ENCODE results near the gene STEAP3. TPM values are rescaled to one million over a fixed set of nuclear protein-coding genes. Genes with fewer than 3 reads are reported as not detected.

The STEAP3 gene
- total RNA-seq, 2 donors from 2014 or later, result 0.17 TPM; not detected in 1

- H3K4me3 Mint-ChIP-seq, result no peak overlapping the region
- no peak overlapping the region for H3K27ac Mint-ChIP-seq
- no peaks in the 10 kb centered on the region for H3K27me3 Mint-ChIP-seq (ENCODE audit: low read depth)
- ATAC-seq (replicated peaks in 1 of 2), result peak in 1 of 2 donors; percentile 17
- no peaks in the 10 kb centered on the region for H3K36me3 Mint-ChIP-seq (ENCODE audit: insufficient read depth in 2 of 2)
- no peaks in the 10 kb centered on the region for H3K9me3 Mint-ChIP-seq
- peaks cover 3% of the 10 kb centered on the region for H3K4me1 Mint-ChIP-seq (ENCODE audit: low read depth)
- DNase-seq, result no peak
Observed at GRCh38 chr2:119293254-119293653, 69.6 kb downstream of the STEAP3 start.

DNA sequence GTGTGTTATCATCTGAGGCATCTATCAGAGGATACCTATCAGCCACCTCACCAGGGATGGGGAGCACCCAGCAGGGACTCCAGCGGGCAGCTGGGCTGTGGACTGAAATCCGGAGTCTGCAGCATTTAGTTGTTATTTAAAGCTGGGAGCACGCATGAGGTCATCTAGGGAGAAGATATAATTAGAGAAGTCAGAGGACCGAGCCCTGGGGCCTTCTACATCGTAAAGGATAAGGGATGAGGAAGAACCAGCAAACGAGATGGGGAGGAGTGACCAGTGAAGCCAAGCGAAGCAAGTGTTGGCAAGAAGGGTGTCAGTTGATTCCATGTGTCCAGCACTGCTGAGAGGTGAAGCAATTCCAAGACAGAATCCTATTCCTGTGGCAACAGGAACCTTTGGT lies 70.3 kb downstream of the STEAP3 start:
- no peak overlapping the region for H3K27ac Mint-ChIP-seq
- no peaks in the 10 kb centered on the region for H3K27me3 Mint-ChIP-seq (ENCODE audit: low read depth)
- H3K36me3 Mint-ChIP-seq (ENCODE audit: insufficient read depth in 2 of 2), result no peaks in the 10 kb centered on the region
- DNase-seq, result no peak
- no peak for ATAC-seq (replicated peaks in 1 of 2)
- H3K9me3 Mint-ChIP-seq, result no peaks in the 10 kb centered on the region
- peaks cover 3% of the 10 kb centered on the region for H3K4me1 Mint-ChIP-seq (ENCODE audit: low read depth)
- no peak overlapping the region for H3K4me3 Mint-ChIP-seq

- ATAC-seq (replicated peaks in 1 of 2) (no peak), DNase-seq (no peak)
- Mint-ChIP-seq H3K9me3 (no peaks in the 10 kb centered on the region), H3K27ac (no peak overlapping the region), H3K27me3 (ENCODE audit: low read depth) (no peaks in the 10 kb centered on the region), H3K36me3 (ENCODE audit: insufficient read depth in 2 of 2) (no peaks in the 10 kb centered on the region), H3K4me1 (ENCODE audit: low read depth) (peaks cover 3% of the 10 kb centered on the region), H3K4me3 (no peak overlapping the region)
Observed at GRCh38 chr2:119294671-119295070, 71.0 kb downstream of the STEAP3 start.

- Mint-ChIP-seq H3K27me3 (ENCODE audit: low read depth) (no peaks in the 10 kb centered on the region), H3K36me3 (ENCODE audit: insufficient read depth in 2 of 2) (peaks cover 0 to 2% of the 10 kb centered on the region in 2 donors), H3K4me3 (no peak overlapping the region), H3K4me1 (ENCODE audit: low read depth) (peaks cover 3% of the 10 kb centered on the region), H3K9me3 (no peaks in the 10 kb centered on the region), H3K27ac (no peak overlapping the region)
- ATAC-seq (replicated peaks in 1 of 2), result no peak
- DNase-seq, result no peak
Observed at GRCh38 chr2:119295688-119296375, 72.2 kb downstream of the STEAP3 start.

DNA sequence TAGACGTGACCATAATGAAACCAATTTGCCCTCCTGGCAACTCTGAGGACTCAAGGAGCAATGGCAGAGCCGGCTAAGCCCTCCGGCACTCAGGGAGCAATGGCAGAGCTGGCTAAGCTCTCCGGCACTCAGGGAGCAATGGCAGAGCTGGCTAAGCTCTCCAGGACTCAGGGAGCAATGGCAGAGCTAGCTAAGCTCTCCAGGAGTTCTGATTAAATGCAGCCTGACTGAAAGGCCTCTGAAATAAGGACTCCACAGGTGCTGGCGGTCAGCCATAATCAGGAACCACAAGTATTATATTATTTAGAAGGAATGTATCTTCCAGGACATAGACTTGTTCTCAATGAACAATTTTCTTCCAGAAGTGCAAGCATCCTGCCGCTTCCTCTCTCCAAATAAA lies 77.8 kb downstream of the STEAP3 start:
- DNase-seq, result no peak
- H3K36me3 Mint-ChIP-seq (ENCODE audit: insufficient read depth in 2 of 2), result peaks cover 1 to 2% of the 10 kb centered on the region in 2 donors
- ATAC-seq (replicated peaks in 1 of 2), result no peak
- H3K4me1 Mint-ChIP-seq (ENCODE audit: low read depth), result no peaks in the 10 kb centered on the region
- no peak overlapping the region for H3K27ac Mint-ChIP-seq
- H3K27me3 Mint-ChIP-seq (ENCODE audit: low read depth), result no peaks in the 10 kb centered on the region
- H3K9me3 Mint-ChIP-seq, result no peaks in the 10 kb centered on the region
- H3K4me3 Mint-ChIP-seq, result no peak overlapping the region

DNA sequence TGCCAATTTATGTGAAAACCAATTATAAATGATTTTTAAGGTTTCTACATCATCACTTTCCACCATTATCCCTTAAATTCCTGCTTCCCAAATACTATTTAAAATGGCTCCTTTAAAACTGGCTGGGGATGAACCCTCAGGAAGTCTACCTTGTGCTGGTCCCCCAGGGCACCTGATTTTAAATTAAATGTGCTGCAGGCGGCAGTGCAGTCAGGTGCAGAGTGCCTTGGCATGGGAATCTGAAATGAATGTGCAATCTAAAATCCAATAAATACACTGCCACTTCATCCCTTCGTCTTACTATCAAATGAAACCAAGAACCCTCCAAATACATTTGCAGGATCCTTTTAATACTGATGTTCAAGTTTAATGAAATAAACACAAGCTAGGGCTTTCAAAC lies 81.2 kb downstream of the STEAP3 start:
- Mint-ChIP-seq H3K27ac (no peak overlapping the region), H3K27me3 (ENCODE audit: low read depth) (no peaks in the 10 kb centered on the region), H3K9me3 (no peaks in the 10 kb centered on the region), H3K4me3 (no peak overlapping the region), H3K4me1 (ENCODE audit: low read depth) (no peaks in the 10 kb centered on the region), H3K36me3 (ENCODE audit: insufficient read depth in 2 of 2) (peaks cover 1 to 2% of the 10 kb centered on the region in 2 donors)
- no peak for ATAC-seq (replicated peaks in 1 of 2)
- no peak for DNase-seq

GRCh38 chr2:119305497-119306195 lies 82.0 kb downstream of the STEAP3 start:
- Mint-ChIP-seq H3K9me3 (no peaks in the 10 kb centered on the region), H3K4me3 (no peak overlapping the region), H3K36me3 (ENCODE audit: insufficient read depth in 2 of 2) (peaks cover 0 to 1% of the 10 kb centered on the region in 2 donors), H3K27ac (no peak overlapping the region), H3K4me1 (ENCODE audit: low read depth) (no peaks in the 10 kb centered on the region), H3K27me3 (ENCODE audit: low read depth) (no peaks in the 10 kb centered on the region)
- DNase-seq (no peak), ATAC-seq (replicated peaks in 1 of 2) (no peak)

DNA sequence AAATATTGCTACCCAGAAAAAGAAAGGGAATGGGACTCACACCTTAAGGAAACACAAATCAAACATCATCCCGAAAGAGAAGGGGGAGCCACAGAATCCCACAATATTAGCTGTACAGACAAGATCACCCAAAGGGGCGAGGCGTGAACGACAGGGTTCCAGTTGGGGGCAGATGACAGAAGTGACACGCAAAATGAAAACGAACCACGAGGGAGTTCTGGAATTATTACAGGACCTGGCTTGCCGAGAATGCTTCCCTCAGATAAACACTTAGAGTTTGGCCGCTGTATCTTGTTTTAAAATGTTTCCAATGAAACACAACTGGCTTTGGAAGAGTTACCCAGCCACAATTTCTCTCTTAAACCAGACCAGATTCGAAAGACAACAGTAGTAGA lies 82.6 kb downstream of the STEAP3 start:
- Mint-ChIP-seq H3K9me3 (no peaks in the 10 kb centered on the region), H3K36me3 (ENCODE audit: insufficient read depth in 2 of 2) (peaks cover 0 to 1% of the 10 kb centered on the region in 2 donors), H3K4me3 (no peak overlapping the region), H3K27me3 (ENCODE audit: low read depth) (no peaks in the 10 kb centered on the region), H3K4me1 (ENCODE audit: low read depth) (no peaks in the 10 kb centered on the region), H3K27ac (no peak overlapping the region)
- ATAC-seq (replicated peaks in 1 of 2) (no peak), DNase-seq (no peak)

DNA sequence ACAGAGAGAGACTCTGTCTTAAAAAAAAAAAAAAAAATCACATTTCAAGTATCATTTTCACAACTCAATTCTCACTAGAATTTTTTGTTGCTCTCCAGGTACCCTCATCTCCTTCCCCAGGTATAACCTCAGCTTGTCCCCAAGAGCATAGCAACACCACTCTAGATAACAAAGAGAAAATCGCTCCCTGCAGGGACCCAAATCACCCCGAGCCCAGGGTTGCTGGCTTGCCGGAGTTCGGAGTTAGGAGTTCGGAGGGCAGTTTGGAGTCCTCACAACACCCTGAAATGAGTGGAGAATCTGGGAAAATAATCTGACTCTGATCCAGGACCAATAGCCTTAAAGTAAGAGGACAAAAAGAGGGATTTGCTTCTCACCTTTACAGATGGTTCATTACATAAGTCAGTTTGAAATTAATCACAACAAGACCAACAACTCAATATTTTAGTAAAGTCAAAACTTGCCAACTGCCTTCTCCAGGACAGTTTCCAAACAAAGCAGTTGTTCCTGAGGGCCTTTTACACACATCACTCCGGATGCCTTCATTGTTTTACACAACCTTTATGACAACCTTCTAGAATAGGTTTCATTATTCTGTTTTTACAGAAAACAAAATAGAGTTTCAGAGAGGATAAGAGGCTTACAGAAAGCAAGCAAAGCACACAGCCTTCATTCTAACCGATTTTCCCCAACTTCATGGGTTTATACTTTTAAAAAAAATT lies 83.9 kb downstream of the STEAP3 start:
- no peak overlapping the region for H3K27ac Mint-ChIP-seq
- H3K4me3 Mint-ChIP-seq, result no peak overlapping the region
- no peak for DNase-seq
- H3K4me1 Mint-ChIP-seq (ENCODE audit: low read depth), result no peaks in the 10 kb centered on the region
- H3K9me3 Mint-ChIP-seq, result no peaks in the 10 kb centered on the region
- H3K36me3 Mint-ChIP-seq (ENCODE audit: insufficient read depth in 2 of 2), result peaks cover 0 to 1% of the 10 kb centered on the region in 2 donors
- no peaks in the 10 kb centered on the region for H3K27me3 Mint-ChIP-seq (ENCODE audit: low read depth)
- no peak for ATAC-seq (replicated peaks in 1 of 2)

DNA sequence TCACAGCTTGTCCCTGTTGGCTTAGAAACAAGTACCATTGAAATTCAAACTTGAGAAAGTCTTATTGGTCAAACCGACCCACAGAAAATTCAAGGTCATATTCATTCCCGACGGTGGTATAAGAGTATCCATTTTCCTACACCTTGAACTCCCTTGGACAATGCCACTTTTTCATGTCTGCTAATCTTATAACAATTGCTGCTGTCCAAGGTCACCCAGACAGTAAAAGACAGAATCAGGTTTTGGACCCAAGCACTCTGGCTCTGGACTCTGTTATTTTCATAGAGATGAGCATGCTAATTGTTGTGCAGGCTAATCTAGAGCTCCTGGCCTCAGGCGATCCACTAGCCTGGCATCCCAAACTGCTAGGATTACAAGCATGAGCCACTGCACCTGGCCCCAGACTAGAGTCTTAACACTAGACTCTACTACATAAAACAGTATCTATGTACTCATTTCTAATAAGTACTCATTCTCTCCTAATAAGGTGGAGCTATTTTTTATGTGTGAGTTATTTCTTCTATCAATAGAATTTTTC lies 85.2 kb downstream of the STEAP3 start:
- no peaks in the 10 kb centered on the region for H3K9me3 Mint-ChIP-seq
- DNase-seq, result no peak
- no peak overlapping the region for H3K27ac Mint-ChIP-seq
- no peaks in the 10 kb centered on the region for H3K27me3 Mint-ChIP-seq (ENCODE audit: low read depth)
- peaks cover 0 to 1% of the 10 kb centered on the region in 2 donors for H3K36me3 Mint-ChIP-seq (ENCODE audit: insufficient read depth in 2 of 2)
- no peak for ATAC-seq (replicated peaks in 1 of 2)
- H3K4me1 Mint-ChIP-seq (ENCODE audit: low read depth), result no peaks in the 10 kb centered on the region
- H3K4me3 Mint-ChIP-seq, result no peak overlapping the region

GRCh38 chr2:119311371-119311770 lies 87.7 kb downstream of the STEAP3 start:
- Mint-ChIP-seq H3K36me3 (ENCODE audit: insufficient read depth in 2 of 2) (no peaks in the 10 kb centered on the region), H3K4me1 (ENCODE audit: low read depth) (no peaks in the 10 kb centered on the region), H3K27me3 (ENCODE audit: low read depth) (no peaks in the 10 kb centered on the region), H3K4me3 (no peak overlapping the region), H3K9me3 (no peaks in the 10 kb centered on the region), H3K27ac (no peak overlapping the region)
- DNase-seq (no peak), ATAC-seq (replicated peaks in 1 of 2) (no peak)

GRCh38 chr2:119311831-119312230 lies 88.2 kb downstream of the STEAP3 start:
- H3K4me1 Mint-ChIP-seq (ENCODE audit: low read depth), result no peaks in the 10 kb centered on the region
- ATAC-seq (replicated peaks in 1 of 2), result no peak
- H3K9me3 Mint-ChIP-seq, result no peaks in the 10 kb centered on the region

More at GRCh38 chr2:119311831-119312230, 88.2 kb downstream of the STEAP3 start:
- H3K36me3 Mint-ChIP-seq (ENCODE audit: insufficient read depth in 2 of 2), result no peaks in the 10 kb centered on the region
- no peak overlapping the region for H3K27ac Mint-ChIP-seq
- H3K27me3 Mint-ChIP-seq (ENCODE audit: low read depth), result no peaks in the 10 kb centered on the region
- no peak for DNase-seq
- no peak overlapping the region for H3K4me3 Mint-ChIP-seq

Data from activated T-cell treated with anti-CD3 and anti-CD28 coated beads, Interleukin-2, amount 50 U/mL, for 72 hours (primary cell).